ENCODE results near the gene HOGA1. TPM values are rescaled to one million over a fixed set of nuclear protein-coding genes. Genes with fewer than 3 reads are reported as not detected.

HOGA1 gene
- total RNA-seq (2016; rRNA removed; fragmentation: Illumina TruSeq; extraction: Trizol) (18.8 and 19.5 TPM in 2 replicates), polyA plus RNA-seq (2011; rRNA removed) (7.1 and 7.6 TPM in 2 replicates), polyA minus RNA-seq (2011; rRNA and poly(A)+ RNA removed; ENCODE audit: low replicate concordance) (1.9 and 7.8 TPM in 2 replicates), Bru-seq, nascent RNA (percentile 58 among the genes with signal in this experiment), BruChase-seq, experiment 1, labeled RNA remaining after a 6-hour chase (percentile 61 among the genes with signal in this experiment), BruChase-seq, experiment 2, labeled RNA remaining after a 2-hour chase (percentile 68 among the genes with signal in this experiment)
- total RNA-seq (2016; cell fraction: cytosol; rRNA removed; fragmentation: Illumina TruSeq; extraction: Trizol; ENCODE audit: low read depth): 3.4 and 5.6 TPM in 2 replicates
- 18.4 and 22.7 TPM in 2 replicates for total RNA-seq (2016; cell fraction: insoluble cytoplasmic fraction; rRNA removed; fragmentation: Illumina TruSeq; extraction: Trizol)
- total RNA-seq (2016; cell fraction: membrane; rRNA removed; fragmentation: Illumina TruSeq; extraction: Trizol): 6.7 and 7.9 TPM in 2 replicates
- 14.5 and 15.4 TPM in 2 replicates for total RNA-seq (2016; cell fraction: nucleus; rRNA removed; fragmentation: Illumina TruSeq; extraction: Trizol)
- polyA plus RNA-seq (2011; cell fraction: cytosol; rRNA removed): 6.2 and 6.3 TPM in 2 replicates
- 12.0 and 12.1 TPM in 2 replicates for polyA plus RNA-seq (2011; cell fraction: nucleus; rRNA removed)
- polyA plus RNA-seq (2012): 4.6 and 5.6 TPM in 2 replicates
- polyA plus RNA-seq (2016; cell fraction: cytosol; fragmentation: Illumina TruSeq; extraction: Trizol; ENCODE audit: low read depth): 2.4 and 2.7 TPM in 2 replicates
- 15.7 and 17.4 TPM in 2 replicates for polyA plus RNA-seq (2016; cell fraction: insoluble cytoplasmic fraction; fragmentation: Illumina TruSeq; extraction: Trizol; ENCODE audit: low read depth)
- 3.0 and 3.6 TPM in 2 replicates for polyA plus RNA-seq (2016; cell fraction: membrane; fragmentation: Illumina TruSeq; extraction: Trizol; ENCODE audit: low read depth)
- 18.7 and 20.9 TPM in 2 replicates for polyA plus RNA-seq (2016; cell fraction: nucleus; fragmentation: Illumina TruSeq; extraction: Trizol; ENCODE audit: insufficient read depth, low read depth)
- 2.8 and 3.5 TPM in 2 replicates for polyA minus RNA-seq (2011; cell fraction: cytosol; rRNA and poly(A)+ RNA removed)
- polyA minus RNA-seq (2011; cell fraction: nucleus; rRNA and poly(A)+ RNA removed): 9.0 and 9.3 TPM in 2 replicates
- long read RNA-seq, experiment 1, partial matches to known transcripts: 0 of 11 reads
- long read RNA-seq, experiment 1, other reads (novel, unspliced or antisense): 4 of 11 reads
- long read RNA-seq, experiment 2, partial matches to known transcripts: 3 of 10 reads
- long read RNA-seq, experiment 2, other reads (novel, unspliced or antisense): 2 of 10 reads

- H3K27me3 ChIP-seq (ENCODE audit: control insufficient read depth in 1 of 2, insufficient read depth in 2 of 2, low read length in 2 of 2): peaks cover 0 to 12% of the 10 kb centered on the region in 2 experiments; a peak in 1 of 5 replicates
- H3K9me3 ChIP-seq (ENCODE audit: low read length): no peaks in the 10 kb centered on the region
- POLR2A ChIA-PET: interaction anchor here (0.7 to 2.9 kb wide), 11 partner anchors 9 to 256 kb away, joined by 3 to 23 read pairs (median 4); partner anchors contain the start of genes ANKRD2, AVPI1 and PI4K2A
- 5% methylated on average over 4 of the region's 5 CpGs for WGBS (ENCODE audit: low lambda C conversion rate)
- DNase-seq (ENCODE audit: low spot score) (peak; percentile 91), FAIRE-seq (peak; percentile 96), ATAC-seq (peak; percentile 97)
- H3K79me2 ChIP-seq (ENCODE audit: insufficient read depth, low read length): peaks cover 3% of the 10 kb centered on the region
- H3K4me3 ChIP-seq (replicated peaks in 1 of 3; ENCODE audit: insufficient read depth in 1 of 3, low read depth in 2 of 3, low read length in 3 of 3): peak within 1 kb of the TSS; percentile 48 to 72 (median 54)
- H3K4me1 ChIP-seq (ENCODE audit: insufficient read depth, low read length): peaks cover 60% of the 10 kb centered on the region
- no peaks in the 10 kb centered on the region for H3K36me3 ChIP-seq (replicated peaks in 1 of 2; ENCODE audit: control insufficient read depth in 1 of 2, insufficient read depth in 2 of 2, low read length in 2 of 2)
- CTCF ChIA-PET (ENCODE audit: low intra/inter-chr PET ratio, low total read pairs): no interaction called here
- in situ Hi-C loops (cut with HindIII; ENCODE audit: extremely low pct_ligation_motif_present, low pct_unique_long_range_greater_than_20kb) (no loop called here), intact Hi-C loops (cut with micrococcal nuclease; ENCODE audit: unreplicated experiment) (loop anchor here (1.0 kb wide), 1 partner anchor 12 kb away; no protein-coding TSS in a partner anchor)
- H3K27ac ChIP-seq (ENCODE audit: extremely low read length, insufficient read depth, low read length): peak within 1 kb of the TSS; percentile 69
- peak within 1 kb of the TSS; percentile 66 for H3K9ac ChIP-seq (ENCODE audit: insufficient read depth, low read depth, low read length)
- H3K4me2 ChIP-seq (ENCODE audit: low read depth, low read length): peak within 1 kb of the TSS; percentile 91
- TSS peak; percentile 70 for BruUV-seq (replicated peaks)
- peak within 1 kb of the TSS; percentile 12 for H2AFZ ChIP-seq (ENCODE audit: low read length)
- no peaks in the 10 kb centered on the region for H4K20me1 ChIP-seq (ENCODE audit: insufficient read depth, low read length)
- TF ChIP-seq HMGXB3 (CRISPR knock-in tag; IDR thresholded peaks at IDR 0.05; ENCODE audit: borderline replicate concordance) (peak; percentile 85; the same call in 1 of the 2 replicates), ZNF598 (CRISPR knock-in tag; IDR thresholded peaks at IDR 0.05; ENCODE audit: borderline replicate concordance) (no peak), ZNF543 (CRISPR knock-in tag; IDR thresholded peaks at IDR 0.05) (peak; percentile 38; the same call in 1 of the 2 replicates), KLF9 (CRISPR knock-in tag; IDR thresholded peaks at IDR 0.05; ENCODE audit: low read depth) (0 out of 2 replicates have a peak, but pooled peaks have one; percentile 46), ZNF256 (CRISPR knock-in tag; conservative IDR thresholded peaks at IDR 0.05) (no peak), ZMAT3 (CRISPR knock-in tag; conservative IDR thresholded peaks at IDR 0.05) (no peak; the same call in 1 of the 2 replicates), HOXA3 (CRISPR knock-in tag; IDR thresholded peaks at IDR 0.05) (no peak; the same call in 1 of the 2 replicates), ELF1 (CRISPR knock-in tag; IDR thresholded peaks at IDR 0.05) (peak; percentile 71), MAZ (IDR thresholded peaks at IDR 0.05; ENCODE audit: borderline replicate concordance, low read depth, low read length) (no peak), MAZ (CRISPR knock-in tag; IDR thresholded peaks at IDR 0.05; ENCODE audit: low read depth) (0 out of 2 replicates have a peak, but pooled peaks have one; percentile 33), PHF21A (CRISPR knock-in tag; IDR thresholded peaks at IDR 0.05) (peak; percentile 50; the same call in 1 of the 2 replicates), ZNF292 (CRISPR knock-in tag; IDR thresholded peaks at IDR 0.05; ENCODE audit: borderline replicate concordance, low read depth) (peak; percentile 57; the same call in 1 of the 2 replicates), ZBTB42 (CRISPR knock-in tag; IDR thresholded peaks at IDR 0.05) (no peak)
These were observed at the start of gene HOGA1 for GRCh38 chr10:97584060-97584797. Gene HOGA1, plus strand, starts transcription at chr10:97584389. Its CDS starts 315 bp downstream, at chr10:97584704.

Data from HepG2 (cell line).